Upper lobe of left lung (tissue), 6 donors: Measurements from ENCODE around the gene FKBP2. TPM values are rescaled to one million over a fixed set of nuclear protein-coding genes. Genes with fewer than 3 reads are reported as not detected.

Source experiments
- ATAC-seq, 2 donors: fragments of 200-7000 bp; cut with Tn5 transposase; one replicate each; pipeline ENCODE4 v1.9.1; 2022; ENCODE audit warnings: mild to moderate bottlenecking in 2 of 2, moderate library complexity in 2 of 2; ENCODE audit not compliant: low FRiP score in 2 of 2
- DNase-seq, 2 donors: peaks; one replicate each; pipeline ENCODE4 v3.0.0-alpha.2; 2019 to 2020
- H3K27ac ChIP-seq, 4 donors: fragments of 200-600 bp; sonication (generic); one replicate each; pipeline ENCODE4 v1.5.1; 2016 to 2019
- H3K27me3 ChIP-seq, 4 donors: fragments of 200-600 bp; sonication (generic); one replicate each; pipeline ENCODE4 v1.5.1; 2017 to 2019
- H3K36me3 ChIP-seq, 4 donors: fragments of 200-600 bp; sonication (generic); one replicate each; pipeline ENCODE4 v1.5.1; 2016 to 2019
- H3K4me1 ChIP-seq, 4 donors: fragments of 200-600 bp; sonication (generic); one replicate each; pipeline ENCODE4 v1.5.1; 2018 to 2019
- H3K4me3 ChIP-seq, 4 donors: fragments of 200-600 bp; sonication (generic); one replicate each; pipeline ENCODE4 v1.5.1; 2017 to 2019; ENCODE audit warnings: mild to moderate bottlenecking in 2 of 4, moderate library complexity in 1 of 4
- H3K9me3 ChIP-seq, 4 donors: fragments of 200-600 bp; sonication (generic); one replicate each; pipeline ENCODE4 v1.5.1; 2018 to 2019
- CTCF ChIP-seq, 6 experiments: fragments of 450-650 bp in 4 of 6; fragments of 200-600 bp in 2 of 6; sonication (generic) in 2 of 6; IDR thresholded peaks; one replicate each; pipeline ENCODE4 v1.5.1; 2016 to 2019; ENCODE audit warnings: antibody characterized with exemption in 6 of 6
- EP300 ChIP-seq, 4 donors: sonication (generic); formaldehyde crosslinking; IDR thresholded peaks; one replicate each; pipeline ENCODE4 v1.5.1; 2017; ENCODE audit warnings: antibody characterized with exemption in 4 of 4, control low read depth in 2 of 4
- POLR2A ChIP-seq, 4 donors: fragments of 450-650 bp; IDR thresholded peaks; one replicate each; pipeline ENCODE4 v1.5.1; 2016 to 2017; ENCODE audit warnings: antibody characterized with exemption in 4 of 4, mild to moderate bottlenecking in 2 of 4
- POLR2AphosphoS5 ChIP-seq, 2 donors: sonication (generic); formaldehyde crosslinking; IDR thresholded peaks; one replicate each; pipeline ENCODE4 v1.5.1; 2017; ENCODE audit warnings: antibody characterized with exemption in 2 of 2
- WGBS, 2 donors: methylation state at CpG; one replicate each; pipeline ENCODE4 v1.1.5; 2017 to 2018; 5-methylcytosine and 5-hydroxymethylcytosine counted together
- total RNA-seq, 6 donors: library from RNA; depleted of rRNA in 4 of 6; stranded (reverse); fragments of >200 nt in 4 of 6; gene quantifications; one replicate each; pipeline versions ENCODE4 v1.1.0 to v1.2.1, GENCODE V29; 2016 to 2021
- donor health status: DM: no; HTN: no; CAD: no; lungs with moderate emphysema.
- donor health status: DM: no; HTN: yes; CAD: no; lungs with severe emphysema.

Gene FKBP2
- total RNA-seq, 6 donors from 2014 or later: 40.9 to 132 (median 63.1) TPM

GRCh38 chr11:64284962-64285884 lies 44.3 kb downstream of the FKBP2 start, which contains the start of gene GPR137:
Gene GPR137, plus strand, starts transcription at chr11:64285848. Its CDS starts 677 bp downstream, at chr11:64286525.
- Histone ChIP-seq H3K4me1 (peaks cover 16 to 30% (median 24%) of the 10 kb centered on the region in 4 donors), H3K27ac (peak within 1 kb of the TSS; percentile 93 to 99 (median 96)), H3K27me3 (no peaks in the 10 kb centered on the region), H3K4me3 (peak within 1 kb of the TSS; percentile 59 to 94 (median 86)), H3K36me3 (peaks cover 0 to 10% (median 8%) of the 10 kb centered on the region in 4 donors), H3K9me3 (no peaks in the 10 kb centered on the region)
- peak in 1 of 4 donors; percentile 70 for TF ChIP-seq POLR2A (IDR thresholded peaks at IDR 0.05)
- TF ChIP-seq EP300 (IDR thresholded peaks at IDR 0.05): no peak
- peak; percentile 3 to 29 for TF ChIP-seq POLR2AphosphoS5 (IDR thresholded peaks at IDR 0.05)
- peak in 3 of 6 experiments; percentile 9 to 35 (median 24) for TF ChIP-seq CTCF (IDR thresholded peaks at IDR 0.05)
- ATAC-seq (peak; percentile 81 to 92), DNase-seq (peak; percentile 89 to 99)
- WGBS, 2 donors: 0% methylated on average over 7 to 22 of the region's 102 CpGs

GRCh38 chr11:64285885-64286800 lies 45.2 kb downstream of the FKBP2 start:
- Histone ChIP-seq H3K4me1 (peaks cover 18 to 34% (median 27%) of the 10 kb centered on the region in 4 donors), H3K27me3 (peaks cover 0 to 5% (median 3%) of the 10 kb centered on the region in 4 donors), H3K27ac (peak overlapping the region; percentile 93 to 99 (median 96)), H3K9me3 (no peaks in the 10 kb centered on the region), H3K4me3 (peak overlapping the region; percentile 59 to 94 (median 86)), H3K36me3 (peaks cover 0 to 10% (median 8%) of the 10 kb centered on the region in 4 donors)
- DNase-seq: peak in 1 of 2 donors; percentile 46
- TF ChIP-seq CTCF (IDR thresholded peaks at IDR 0.05) (no peak), POLR2AphosphoS5 (IDR thresholded peaks at IDR 0.05) (no peak), EP300 (IDR thresholded peaks at IDR 0.05) (no peak), POLR2A (IDR thresholded peaks at IDR 0.05) (no peak)
- WGBS, 2 donors: 34 to 51% methylated on average over 21 to 32 of the region's 40 CpGs
- ATAC-seq: no peak

GRCh38 chr11:64286801-64287159 lies 45.9 kb downstream of the FKBP2 start:
- Histone ChIP-seq H3K9me3 (no peaks in the 10 kb centered on the region), H3K36me3 (peaks cover 0 to 7% (median 6%) of the 10 kb centered on the region in 4 donors), H3K27ac (no peak overlapping the region), H3K4me1 (peaks cover 24 to 40% (median 32%) of the 10 kb centered on the region in 4 donors), H3K27me3 (peaks cover 0 to 12% (median 10%) of the 10 kb centered on the region in 4 donors), H3K4me3 (no peak overlapping the region)
- 87 to 94% methylated on average over 8 to 9 of the region's 9 CpGs for whole genome bisulfite sequencing, 2 donors
- no peak for ATAC-seq
- no peak for DNase-seq
- TF ChIP-seq EP300 (IDR thresholded peaks at IDR 0.05) (no peak), CTCF (IDR thresholded peaks at IDR 0.05) (no peak), POLR2A (IDR thresholded peaks at IDR 0.05) (no peak)

GRCh38 chr11:64287676-64288352 lies 46.9 kb downstream of the FKBP2 start:
- Histone ChIP-seq H3K4me1 (peaks cover 33 to 49% (median 40%) of the 10 kb centered on the region in 4 donors), H3K9me3 (no peaks in the 10 kb centered on the region), H3K36me3 (no peaks in the 10 kb centered on the region), H3K27me3 (peaks cover 0 to 22% (median 18%) of the 10 kb centered on the region in 4 donors), H3K4me3 (no peak overlapping the region), H3K27ac (no peak overlapping the region)
- TF ChIP-seq POLR2AphosphoS5 (IDR thresholded peaks at IDR 0.05) (no peak), EP300 (IDR thresholded peaks at IDR 0.05) (no peak), CTCF (IDR thresholded peaks at IDR 0.05) (no peak), POLR2A (IDR thresholded peaks at IDR 0.05) (no peak)
- WGBS, 2 donors: 96 to 98% methylated on average over 16 to 28 of the region's 33 CpGs
- no peak for ATAC-seq
- DNase-seq: peak in 1 of 2 donors; percentile 78
